ENCODE data around the gene MMAB.

MMAB gene

DNA sequence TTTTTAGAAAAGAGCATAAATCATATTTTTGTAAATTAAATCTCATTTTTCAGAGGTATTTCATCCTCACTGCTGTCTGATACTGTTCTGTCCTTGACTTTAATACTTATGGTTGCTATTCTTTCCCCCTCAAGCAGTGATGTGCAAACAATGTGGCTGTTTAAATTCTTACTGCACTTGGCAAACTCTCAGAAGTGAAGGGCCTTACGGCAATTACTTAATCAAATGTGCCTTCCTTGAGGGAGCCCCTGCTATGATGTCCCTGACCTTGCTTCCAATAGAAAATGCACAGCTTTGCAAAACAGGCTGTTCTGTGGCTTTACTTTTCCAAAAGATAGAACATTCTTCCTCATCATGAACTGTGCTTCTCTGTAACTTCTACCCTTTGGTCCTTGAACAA is 60.7 kb downstream of the MMAB start:
- TF ChIP-seq PAX5 (IDR thresholded peaks at IDR 0.05; ENCODE audit: insufficient read depth, low read length, severe bottlenecking) = no peak
- TF ChIP-seq SPI1 (IDR thresholded peaks at IDR 0.05; ENCODE audit: low read depth, low read length) = no peak
- no peak for TF ChIP-seq POLR2A (IDR thresholded peaks at IDR 0.05; ENCODE audit: low read depth, low read length)
- TF ChIP-seq POLR2AphosphoS5 (IDR thresholded peaks at IDR 0.05; ENCODE audit: low read depth, low read length) = no peak
- no peak for TF ChIP-seq TAF1 (IDR thresholded peaks at IDR 0.05; ENCODE audit: low read depth, low read length)
- TF ChIP-seq POU2F2 (IDR thresholded peaks at IDR 0.05; ENCODE audit: low read depth, low read length) = no peak
- DNase-seq (ENCODE audit: insufficient read length, low spot score) (no peak), FAIRE-seq (no peak)

DNA sequence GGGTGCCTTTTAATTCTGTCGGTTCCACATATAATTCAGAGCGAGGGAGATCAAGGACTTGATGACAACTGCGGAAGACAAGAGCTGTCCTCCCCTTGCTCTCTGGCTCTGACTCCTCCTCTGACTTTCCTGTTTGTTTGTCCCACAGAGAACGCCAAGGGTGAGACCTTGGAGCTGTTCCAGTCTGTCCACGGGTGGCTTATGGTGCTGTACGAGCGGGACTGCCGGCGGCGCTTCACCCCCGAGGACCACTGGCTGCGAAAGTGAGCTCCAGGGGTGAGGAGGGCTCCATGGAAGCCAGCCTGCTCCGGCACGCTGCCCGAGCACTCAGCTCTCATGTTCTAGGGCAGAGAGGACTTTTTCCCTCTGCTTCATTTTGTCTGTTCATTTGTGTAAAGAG is 63.1 kb downstream of the MMAB start:
- FAIRE-seq (no peak), DNase-seq (ENCODE audit: insufficient read length, low spot score) (no peak)

GRCh38 chr12:109504068-109504467 is 69.2 kb downstream of the MMAB start:
- TF ChIP-seq PAX5 (IDR thresholded peaks at IDR 0.05; ENCODE audit: insufficient read depth, low read length, severe bottlenecking) (no peak), POLR2A (IDR thresholded peaks at IDR 0.05; ENCODE audit: low read depth, low read length) (no peak), POLR2AphosphoS5 (IDR thresholded peaks at IDR 0.05; ENCODE audit: low read depth, low read length) (no peak), TAF1 (IDR thresholded peaks at IDR 0.05; ENCODE audit: low read depth, low read length) (no peak), POU2F2 (IDR thresholded peaks at IDR 0.05; ENCODE audit: low read depth, low read length) (no peak), SPI1 (IDR thresholded peaks at IDR 0.05; ENCODE audit: low read depth, low read length) (no peak)
- no peak for DNase-seq (ENCODE audit: insufficient read length, low spot score)

More for the DNA sequence above, 63.1 kb downstream of the MMAB start:
- TF ChIP-seq POLR2A (IDR thresholded peaks at IDR 0.05; ENCODE audit: low read depth, low read length) = no peak
- TF ChIP-seq TAF1 (IDR thresholded peaks at IDR 0.05; ENCODE audit: low read depth, low read length) = no peak
- no peak for TF ChIP-seq SPI1 (IDR thresholded peaks at IDR 0.05; ENCODE audit: low read depth, low read length)
- TF ChIP-seq POU2F2 (IDR thresholded peaks at IDR 0.05; ENCODE audit: low read depth, low read length) = no peak
- TF ChIP-seq POLR2AphosphoS5 (IDR thresholded peaks at IDR 0.05; ENCODE audit: low read depth, low read length) = no peak
- no peak for TF ChIP-seq PAX5 (IDR thresholded peaks at IDR 0.05; ENCODE audit: insufficient read depth, low read length, severe bottlenecking)

More at GRCh38 chr12:109504068-109504467, 69.2 kb downstream of the MMAB start:
- no peak for FAIRE-seq

Data from GM12891 (cell line).